CD4-positive, alpha-beta T cell (primary cell): ENCODE measurements around the gene NOA1. TPM values are rescaled to one million over a fixed set of nuclear protein-coding genes. Genes with fewer than 3 reads are reported as not detected.

Source experiments
- ATAC-seq: fragments of 200-7000 bp; cut with Tn5 transposase; one replicate; pipeline ENCODE4 v1.10.0; 2022; ENCODE audit warnings: mild to moderate bottlenecking; ENCODE audit not compliant: poor library complexity
- CTCF ChIA-PET: fragments of 350-600 bp; sonication (Branson Sonifier 250); formaldehyde crosslinking; loops from one replicate; lab custom pipeline; 2021; ENCODE audit warnings: antibody characterized with exemption, inconsistent platforms; lab: Charles Lee
- POLR2A ChIA-PET: fragments of 350-600 bp; sonication (Branson Sonifier 250); formaldehyde crosslinking; loops from one replicate; lab custom pipeline; 2021; ENCODE audit warnings: antibody characterized with exemption, inconsistent platforms; lab: Charles Lee
- DNase-seq, 14 experiments: peaks; one replicate each; pipeline ENCODE4 v3.0.0-alpha.2; 2013 to 2020; ENCODE audit warnings: mixed read lengths in 2 of 14
- H3K27ac ChIP-seq, 2 donors: one replicate each; pipeline versions ENCODE4 v1.5.1 to v1.7.0; 2013; ENCODE audit warnings: low read length in 2 of 2, low read depth in 1 of 2, mild to moderate bottlenecking in 1 of 2
- H3K27me3 ChIP-seq, 2 experiments: 1 replicate in 1 of 2; 2 replicates in 1 of 2; pipeline versions ENCODE4 v1.6.1 to v1.7.0; 2013; ENCODE audit warnings: low read length in 2 of 2, control low read depth in 1 of 2, mild to moderate bottlenecking in 1 of 2, moderate library complexity in 1 of 2; ENCODE audit not compliant: insufficient read depth in 2 of 2, control insufficient read depth in 1 of 2
- H3K36me3 ChIP-seq: one replicate; pipeline ENCODE4 v1.6.1; 2013; ENCODE audit warnings: low read length, control low read depth; ENCODE audit not compliant: insufficient read depth
- H3K4me1 ChIP-seq: one replicate; pipeline ENCODE4 v1.6.1; 2013; ENCODE audit warnings: low read length, control low read depth; ENCODE audit not compliant: insufficient read depth
- H3K4me3 ChIP-seq: one replicate; pipeline ENCODE4 v1.5.1; 2013; ENCODE audit warnings: mild to moderate bottlenecking, low read length, moderate library complexity
- H3K9me3 ChIP-seq, 2 experiments: 1 replicate in 1 of 2; 2 replicates in 1 of 2; pipeline versions ENCODE4 v1.6.1 to v1.7.0; 2013; ENCODE audit warnings: low read length in 2 of 2, mild to moderate bottlenecking in 2 of 2, control low read depth in 1 of 2, moderate library complexity in 1 of 2; ENCODE audit not compliant: control insufficient read depth in 1 of 2, insufficient read depth in 1 of 2
- H3K27ac Mint-ChIP-seq: one replicate; pipeline ENCODE4 v1.8.0; 2020; ENCODE audit warnings: mixed read lengths
- H3K27me3 Mint-ChIP-seq: one replicate; pipeline ENCODE4 v1.8.0; 2021; ENCODE audit warnings: mixed read lengths
- H3K36me3 Mint-ChIP-seq: one replicate; pipeline ENCODE4 v1.8.0; 2021; ENCODE audit warnings: low read depth, mixed read lengths
- H3K4me1 Mint-ChIP-seq: one replicate; pipeline ENCODE4 v1.8.0; 2021; ENCODE audit warnings: low read depth, mixed read lengths
- H3K4me3 Mint-ChIP-seq: one replicate; pipeline ENCODE4 v1.8.0; 2020; ENCODE audit warnings: mild to moderate bottlenecking, mixed read lengths
- H3K9me3 Mint-ChIP-seq: one replicate; pipeline ENCODE4 v1.8.0; 2020; ENCODE audit warnings: mixed read lengths
- CTCF ChIP-seq: fragments of 200-600 bp; IDR thresholded peaks from one replicate; pipeline ENCODE4 v1.8.0; 2022; ENCODE audit warnings: antibody characterized with exemption, mild to moderate bottlenecking
- intact Hi-C, 2 experiments: fragments of 100-400 bp; cut with DNase I in 1 of 2; cut with micrococcal nuclease in 1 of 2; formaldehyde crosslinking; loops; one replicate each; pipeline versions ENCODE4 v1.15.1 to v1.9.0; 2023 to 2025; cut with DNase I, micrococcal nuclease
- total RNA-seq, 174 experiments: library from RNA in 2 of 174; stranded (reverse) in 2 of 174; gene quantifications; one replicate each; pipeline ENCODE4 v1.2.3 and lab custom pipeline; 2021 to 2026

Gene NOA1
- total RNA-seq, 2 experiments from 2014 or later, result 14.3 to 15.6 TPM

GRCh38 chr4:56914336-56914735 lies 63.1 kb downstream of the NOA1 start:
- no peak for TF ChIP-seq CTCF
- no peak overlapping the region for H3K4me3 ChIP-seq
- H3K27ac ChIP-seq, result no peak overlapping the region
- no peaks in the 10 kb centered on the region for H3K27me3 ChIP-seq
- DNase-seq (no peak), ATAC-seq (no peak)
- ChIA-PET POLR2A (interaction anchor here (0.8 to 1.3 kb wide), 3 partner anchors 63 to 479 kb away, joined by 3 to 4 read pairs (median 3); partner anchors contain the start of genes NOA1, PAICS, POLR2B and PPAT), CTCF (no interaction called here)
- peaks cover 71% of the 10 kb centered on the region for H3K4me1 ChIP-seq
- H3K27ac Mint-ChIP-seq, result peak overlapping the region; percentile 59
- H3K4me3 Mint-ChIP-seq, result peak overlapping the region; percentile 45
- intact Hi-C loops, result no loop called here
- no peaks in the 10 kb centered on the region for H3K27me3 Mint-ChIP-seq
- peaks cover 37% of the 10 kb centered on the region for H3K36me3 ChIP-seq
- peaks cover 73% of the 10 kb centered on the region for H3K4me1 Mint-ChIP-seq
- peaks cover 54% of the 10 kb centered on the region for H3K36me3 Mint-ChIP-seq
- no peaks in the 10 kb centered on the region for H3K9me3 ChIP-seq
- no peaks in the 10 kb centered on the region for H3K9me3 Mint-ChIP-seq

Other genes starting within 250 kb of the NOA1 start
- 1 to 10 TPM; 4.0 to 5.2 TPM for gene SPINK2, start 155.9 kb downstream of the NOA1 start, total RNA-seq
- gene REST, start 69.7 kb downstream of the NOA1 start, total RNA-seq, result 10 to 100 TPM; 56.8 to 57.6 TPM
- gene POLR2B, start 1.3 kb upstream of the NOA1 start, total RNA-seq, result 10 to 100 TPM; 70.0 to 72.5 TPM
- gene IGFBP7, start 132.8 kb upstream of the NOA1 start, total RNA-seq, result under 1 TPM in 1 of 2 experiments, not detected in 1; 0.45 TPM